Measurements from ENCODE around the gene SERPINB7.

Gene SERPINB7

DNA sequence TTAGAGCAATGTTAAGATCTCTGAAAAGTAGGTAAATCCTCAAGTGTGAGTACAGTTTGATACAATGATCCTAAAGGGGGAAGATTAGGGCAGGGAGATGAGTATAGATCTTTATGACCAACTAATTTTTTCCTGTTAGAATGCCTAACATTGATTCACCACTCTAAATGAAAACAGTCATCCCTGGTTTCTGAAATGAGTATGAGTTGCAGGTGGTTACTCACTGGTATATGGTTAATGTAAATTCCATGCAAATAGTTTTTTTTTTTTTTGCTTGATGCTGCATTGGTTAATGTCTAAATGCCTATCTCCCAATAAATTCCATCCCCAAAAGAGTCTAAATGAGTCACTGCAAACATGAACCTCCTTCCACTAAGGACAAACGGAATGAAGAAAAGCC is 57.3 kb downstream of the SERPINB7 start:
- Histone ChIP-seq H2AFZ (ENCODE audit: low read depth, low read length, severe bottlenecking) (no peak overlapping the region), H3F3A (ENCODE audit: insufficient read depth) (no peaks in the 10 kb centered on the region)

DNA sequence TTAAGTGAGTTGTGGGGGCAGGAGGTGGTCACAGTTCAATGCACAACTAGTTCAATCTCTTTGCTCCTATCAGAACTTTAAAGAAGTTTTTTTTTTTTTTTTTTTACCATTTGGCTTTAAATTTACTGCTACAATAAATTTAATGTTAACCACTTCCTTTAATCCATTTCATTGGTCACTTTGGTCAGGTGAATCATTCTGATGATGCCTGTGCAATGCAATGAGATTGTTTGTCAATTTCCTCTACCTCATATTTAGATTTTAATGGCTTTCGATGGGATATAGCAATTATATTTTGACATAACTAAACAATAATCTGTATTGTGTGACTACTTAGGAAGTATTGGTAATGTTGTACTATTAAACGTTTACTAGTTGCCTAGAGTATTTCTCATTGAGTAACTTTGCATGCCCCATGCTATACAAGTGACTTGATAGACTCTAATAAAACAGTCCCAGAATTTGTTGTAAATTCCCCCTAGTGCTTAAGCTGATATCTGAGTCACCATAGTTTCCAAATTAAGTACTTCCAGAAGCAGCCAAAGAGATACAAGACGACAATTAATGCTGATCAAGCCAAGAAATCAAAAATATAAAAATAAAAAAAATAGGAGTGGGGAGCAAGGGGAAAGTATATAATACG is 59.4 kb downstream of the SERPINB7 start:
- Histone ChIP-seq H3K9me3 (ENCODE audit: insufficient read depth, low read length) (no peaks in the 10 kb centered on the region), H3F3A (ENCODE audit: insufficient read depth) (no peaks in the 10 kb centered on the region), H2AFZ (ENCODE audit: low read depth, low read length, severe bottlenecking) (no peak overlapping the region), H4K20me1 (ENCODE audit: low read depth, low read length) (no peaks in the 10 kb centered on the region), H3K27me3 (ENCODE audit: low read length) (no peaks in the 10 kb centered on the region), H3K9ac (ENCODE audit: low read length) (no peak overlapping the region), H3K36me3 (ENCODE audit: low read length) (no peaks in the 10 kb centered on the region), H3K9me2 (replicated peaks; ENCODE audit: insufficient read depth, low read length) (no peaks in the 10 kb centered on the region), H3K27ac (ENCODE audit: low read depth, low read length) (no peak overlapping the region), H3K79me2 (ENCODE audit: insufficient read depth, low read length) (no peaks in the 10 kb centered on the region), H3K4me2 (ENCODE audit: low read depth, low read length, poor library complexity, severe bottlenecking) (no peak overlapping the region), H3K4me3 (ENCODE audit: insufficient read depth, low read length, poor library complexity, severe bottlenecking) (no peak overlapping the region)
- TF ChIP-seq EZH2phosphoT487 (conservative IDR thresholded peaks at IDR 0.05; ENCODE audit: low read length), result no peak
- TF ChIP-seq, protein P1, sequence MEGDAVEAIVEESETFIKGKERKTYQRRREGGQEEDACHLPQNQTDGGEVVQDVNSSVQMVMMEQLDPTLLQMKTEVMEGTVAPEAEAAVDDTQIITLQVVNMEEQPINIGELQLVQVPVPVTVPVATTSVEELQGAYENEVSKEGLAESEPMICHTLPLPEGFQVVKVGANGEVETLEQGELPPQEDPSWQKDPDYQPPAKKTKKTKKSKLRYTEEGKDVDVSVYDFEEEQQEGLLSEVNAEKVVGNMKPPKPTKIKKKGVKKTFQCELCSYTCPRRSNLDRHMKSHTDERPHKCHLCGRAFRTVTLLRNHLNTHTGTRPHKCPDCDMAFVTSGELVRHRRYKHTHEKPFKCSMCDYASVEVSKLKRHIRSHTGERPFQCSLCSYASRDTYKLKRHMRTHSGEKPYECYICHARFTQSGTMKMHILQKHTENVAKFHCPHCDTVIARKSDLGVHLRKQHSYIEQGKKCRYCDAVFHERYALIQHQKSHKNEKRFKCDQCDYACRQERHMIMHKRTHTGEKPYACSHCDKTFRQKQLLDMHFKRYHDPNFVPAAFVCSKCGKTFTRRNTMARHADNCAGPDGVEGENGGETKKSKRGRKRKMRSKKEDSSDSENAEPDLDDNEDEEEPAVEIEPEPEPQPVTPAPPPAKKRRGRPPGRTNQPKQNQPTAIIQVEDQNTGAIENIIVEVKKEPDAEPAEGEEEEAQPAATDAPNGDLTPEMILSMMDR (IDR thresholded peaks at IDR 0.05; ENCODE audit: insufficient read depth, low read length, poor library complexity, severe bottlenecking), result no peak

More for the DNA sequence above, 57.3 kb downstream of the SERPINB7 start:
- Histone ChIP-seq H3K79me2 (ENCODE audit: insufficient read depth, low read length) (no peaks in the 10 kb centered on the region), H4K20me1 (ENCODE audit: low read depth, low read length) (no peaks in the 10 kb centered on the region), H3K9ac (ENCODE audit: low read length) (no peak overlapping the region), H3K9me2 (replicated peaks; ENCODE audit: insufficient read depth, low read length) (no peaks in the 10 kb centered on the region), H3K4me3 (ENCODE audit: insufficient read depth, low read length, poor library complexity, severe bottlenecking) (no peak overlapping the region), H3K27ac (ENCODE audit: low read depth, low read length) (no peak overlapping the region), H3K36me3 (ENCODE audit: low read length) (no peaks in the 10 kb centered on the region), H3K9me3 (ENCODE audit: insufficient read depth, low read length) (no peaks in the 10 kb centered on the region), H3K4me2 (ENCODE audit: low read depth, low read length, poor library complexity, severe bottlenecking) (no peak overlapping the region), H3K27me3 (ENCODE audit: low read length) (no peaks in the 10 kb centered on the region)
- TF ChIP-seq EZH2phosphoT487 (conservative IDR thresholded peaks at IDR 0.05; ENCODE audit: low read length), result no peak
- TF ChIP-seq, protein P1 (IDR thresholded peaks at IDR 0.05; ENCODE audit: insufficient read depth, low read length, poor library complexity, severe bottlenecking), result no peak

DNA sequence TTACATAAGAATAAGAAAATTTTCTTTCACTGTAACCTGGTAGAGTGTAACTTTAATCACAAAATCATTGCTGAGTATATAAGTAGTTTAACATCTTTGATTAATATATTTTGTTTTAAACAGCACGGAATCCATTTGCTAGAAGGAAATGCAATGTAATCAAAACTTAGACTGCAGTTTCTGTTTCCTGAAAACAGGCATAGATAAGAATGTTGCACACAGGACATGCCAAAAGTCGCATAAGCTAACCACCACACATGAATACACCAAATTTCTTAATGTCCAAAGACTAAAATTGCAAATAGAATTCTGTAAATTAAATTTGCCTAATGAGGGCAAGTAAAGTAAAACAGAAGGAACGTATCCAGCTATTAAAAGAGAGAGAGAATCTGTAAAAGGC is 61.2 kb downstream of the SERPINB7 start:
- no peak overlapping the region for H3K4me2 ChIP-seq (ENCODE audit: low read depth, low read length, poor library complexity, severe bottlenecking)
- no peak overlapping the region for H3K4me3 ChIP-seq (ENCODE audit: insufficient read depth, low read length, poor library complexity, severe bottlenecking)

DNA sequence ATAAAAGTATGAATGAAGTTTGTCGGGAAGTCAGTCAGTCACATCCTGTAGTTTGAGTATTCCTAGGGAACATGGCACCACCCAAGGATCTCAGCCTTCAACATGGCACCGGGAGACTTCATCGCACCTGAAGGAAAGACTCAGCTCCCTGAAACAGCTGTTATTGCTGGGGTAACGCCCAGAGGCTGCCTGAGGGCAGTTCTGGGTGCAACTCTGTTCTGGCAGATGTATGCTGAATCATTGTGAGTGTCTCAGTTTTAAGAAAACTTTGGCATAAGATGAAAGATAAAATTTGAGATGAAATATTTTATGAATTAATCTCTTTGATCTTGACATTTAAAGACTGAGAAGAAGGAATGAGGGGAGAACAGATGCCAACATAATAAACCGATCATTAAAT is 62.4 kb downstream of the SERPINB7 start:
- Histone ChIP-seq H3K27ac (ENCODE audit: low read depth, low read length) (no peak overlapping the region), H3K9me3 (ENCODE audit: insufficient read depth, low read length) (no peaks in the 10 kb centered on the region), H4K20me1 (ENCODE audit: low read depth, low read length) (no peaks in the 10 kb centered on the region), H3F3A (ENCODE audit: insufficient read depth) (no peaks in the 10 kb centered on the region), H3K4me2 (ENCODE audit: low read depth, low read length, poor library complexity, severe bottlenecking) (no peak overlapping the region), H3K79me2 (ENCODE audit: insufficient read depth, low read length) (no peaks in the 10 kb centered on the region), H2AFZ (ENCODE audit: low read depth, low read length, severe bottlenecking) (no peak overlapping the region), H3K9ac (ENCODE audit: low read length) (no peak overlapping the region), H3K27me3 (ENCODE audit: low read length) (no peaks in the 10 kb centered on the region), H3K4me3 (ENCODE audit: insufficient read depth, low read length, poor library complexity, severe bottlenecking) (no peak overlapping the region), H3K36me3 (ENCODE audit: low read length) (no peaks in the 10 kb centered on the region), H3K9me2 (replicated peaks; ENCODE audit: insufficient read depth, low read length) (no peaks in the 10 kb centered on the region)
- TF ChIP-seq, protein P1 (IDR thresholded peaks at IDR 0.05; ENCODE audit: insufficient read depth, low read length, poor library complexity, severe bottlenecking), result no peak
- TF ChIP-seq EZH2phosphoT487 (conservative IDR thresholded peaks at IDR 0.05; ENCODE audit: low read length), result no peak

More for the DNA sequence above, 61.2 kb downstream of the SERPINB7 start:
- Histone ChIP-seq H2AFZ (ENCODE audit: low read depth, low read length, severe bottlenecking) (no peak overlapping the region), H3K27me3 (ENCODE audit: low read length) (no peaks in the 10 kb centered on the region), H4K20me1 (ENCODE audit: low read depth, low read length) (no peaks in the 10 kb centered on the region), H3K9me2 (replicated peaks; ENCODE audit: insufficient read depth, low read length) (no peaks in the 10 kb centered on the region), H3K79me2 (ENCODE audit: insufficient read depth, low read length) (no peaks in the 10 kb centered on the region), H3F3A (ENCODE audit: insufficient read depth) (no peaks in the 10 kb centered on the region), H3K27ac (ENCODE audit: low read depth, low read length) (no peak overlapping the region), H3K36me3 (ENCODE audit: low read length) (no peaks in the 10 kb centered on the region), H3K9me3 (ENCODE audit: insufficient read depth, low read length) (no peaks in the 10 kb centered on the region), H3K9ac (ENCODE audit: low read length) (no peak overlapping the region)
- no peak for TF ChIP-seq EZH2phosphoT487 (conservative IDR thresholded peaks at IDR 0.05; ENCODE audit: low read length)
